Fibroblast of lung (primary cell): Measurements from ENCODE around the gene PGAM2. TPM values are rescaled to one million over a fixed set of nuclear protein-coding genes. Genes with fewer than 3 reads are reported as not detected.

Source experiments
- DNase-seq, 2 donors: peaks; one replicate each; pipeline versions ENCODE4 v3.0.0 to v3.0.0-alpha.2; 2010; ENCODE audit warnings: low read depth in 2 of 2
- H2AFZ ChIP-seq: 2 replicates; pipeline ENCODE4 v1.5.1; 2012; ENCODE audit warnings: low read length, control low read depth, inconsistent platforms
- H3K27ac ChIP-seq: 2 replicates; pipeline ENCODE4 v1.5.1; 2011; ENCODE audit warnings: low read length, control low read depth; ENCODE audit not compliant: insufficient read depth
- H3K27me3 ChIP-seq: 2 replicates; pipeline ENCODE4 v1.5.1; 2011; ENCODE audit warnings: mild to moderate bottlenecking, low read length; ENCODE audit not compliant: control insufficient read depth, insufficient read depth
- H3K36me3 ChIP-seq: 2 replicates; pipeline ENCODE4 v1.5.1; 2011; ENCODE audit warnings: low read length; ENCODE audit not compliant: control insufficient read depth, insufficient read depth
- H3K4me1 ChIP-seq: 2 replicates; pipeline ENCODE4 v1.5.1; 2011; ENCODE audit warnings: low read length; ENCODE audit not compliant: control insufficient read depth, insufficient read depth; ENCODE audit errors: extremely low read depth
- H3K4me2 ChIP-seq: 2 replicates; pipeline ENCODE4 v1.5.1; 2011; ENCODE audit warnings: low read length, control low read depth; ENCODE audit not compliant: insufficient read depth; ENCODE audit errors: extremely low read depth
- H3K4me3 ChIP-seq, 4 experiments: fragments of 200-600 bp in 1 of 4; sonication (generic) in 1 of 4; replicated peaks in 1 of 4; 2 replicates each; pipeline ENCODE4 v1.5.1; 2011 to 2016; ENCODE audit warnings: low read length in 4 of 4, low read depth in 3 of 4, mild to moderate bottlenecking in 3 of 4, control low read depth in 2 of 4, inconsistent platforms in 1 of 4, mixed read lengths in 1 of 4; ENCODE audit not compliant: insufficient read depth in 1 of 4; ENCODE audit errors: control extremely low read depth in 1 of 4
- H3K79me2 ChIP-seq: 2 replicates; pipeline ENCODE4 v1.5.1; 2012; ENCODE audit warnings: mild to moderate bottlenecking, low read length, inconsistent platforms; ENCODE audit not compliant: control insufficient read depth, insufficient read depth
- H3K9ac ChIP-seq: 2 replicates; pipeline ENCODE4 v1.5.1; 2011; ENCODE audit warnings: mild to moderate bottlenecking, low read length, control low read depth; ENCODE audit not compliant: insufficient read depth
- H3K9me3 ChIP-seq: 2 replicates; pipeline ENCODE4 v1.5.1; 2012; ENCODE audit warnings: low read depth, low read length; ENCODE audit not compliant: control insufficient read depth, insufficient read depth
- H4K20me1 ChIP-seq: 2 replicates; pipeline ENCODE4 v1.5.1; 2011; ENCODE audit warnings: low read length; ENCODE audit not compliant: control insufficient read depth, insufficient read depth; ENCODE audit errors: extremely low read depth
- EZH2 ChIP-seq: IDR thresholded peaks from 2 replicates; pipeline ENCODE4 v1.5.1; 2012; ENCODE audit warnings: low read length, control low read depth, mild to moderate bottlenecking; ENCODE audit errors: missing control alignments
- polyA plus RNA-seq, 2 donors: library from polyadenylated mRNA; depleted of rRNA in 1 of 2; stranded (reverse) in 1 of 2; unstranded in 1 of 2; fragments of >200 nt; gene quantifications; 2 replicates each; pipeline ENCODE4 v1.2.1, GENCODE V29; 2011 to 2012; ENCODE audit warnings: missing spikeins in 1 of 2
- total RNA-seq: library from RNA; depleted of rRNA; stranded (reverse); fragments of >200 nt; gene quantifications from 2 replicates; pipeline ENCODE4 v1.2.1, GENCODE V29; 2014
- TF ChIP-seq, protein P1 (sequence below), 2 donors: IDR thresholded peaks in 1 of 2; conservative IDR thresholded peaks in 1 of 2; 1 replicate in 1 of 2; 2 replicates in 1 of 2; pipeline ENCODE4 v1.5.1; 2011 to 2012; ENCODE audit warnings: low read length in 2 of 2, control low read depth in 1 of 2, inconsistent platforms in 1 of 2, low read depth in 1 of 2, mild to moderate bottlenecking in 1 of 2

Gene PGAM2
- total and polyA plus RNA-seq, 2 donors (not counting 1 experiment from before 2014, with no cell fraction given): 0.33 TPM; not detected in 1

DNA sequence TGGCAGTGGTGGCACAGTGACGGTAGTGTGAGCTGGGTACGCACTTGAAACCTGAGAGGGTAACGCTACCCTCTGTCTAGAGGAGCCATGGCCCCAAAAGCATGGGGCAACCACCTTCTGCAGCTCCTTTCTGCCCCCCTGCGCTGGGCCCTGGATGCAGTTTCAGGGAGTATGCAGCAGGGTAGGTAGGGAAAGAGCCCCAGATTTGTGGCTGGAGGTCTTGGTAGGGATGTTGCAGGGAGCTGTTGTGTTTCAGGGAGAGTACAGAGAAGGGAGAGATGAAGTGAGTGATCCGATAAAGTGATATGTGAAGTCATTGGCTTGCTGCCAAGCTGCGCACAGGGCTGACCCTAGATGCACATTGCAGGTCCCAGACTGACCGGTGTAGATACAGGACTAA lies 2.7 kb upstream of the PGAM2 start:
- H3K4me3 ChIP-seq: no peak overlapping the region
- H3K27ac ChIP-seq: no peak overlapping the region
- H3K36me3 ChIP-seq: no peaks in the 10 kb centered on the region
- no peak overlapping the region for H3K9ac ChIP-seq
- H3K27me3 ChIP-seq: peaks cover 5% of the 10 kb centered on the region
- H3K9me3 ChIP-seq: no peaks in the 10 kb centered on the region
- peaks cover 2% of the 10 kb centered on the region for H3K4me1 ChIP-seq
- H3K79me2 ChIP-seq: no peaks in the 10 kb centered on the region
- no peak for TF ChIP-seq EZH2
- TF ChIP-seq, protein P1, sequence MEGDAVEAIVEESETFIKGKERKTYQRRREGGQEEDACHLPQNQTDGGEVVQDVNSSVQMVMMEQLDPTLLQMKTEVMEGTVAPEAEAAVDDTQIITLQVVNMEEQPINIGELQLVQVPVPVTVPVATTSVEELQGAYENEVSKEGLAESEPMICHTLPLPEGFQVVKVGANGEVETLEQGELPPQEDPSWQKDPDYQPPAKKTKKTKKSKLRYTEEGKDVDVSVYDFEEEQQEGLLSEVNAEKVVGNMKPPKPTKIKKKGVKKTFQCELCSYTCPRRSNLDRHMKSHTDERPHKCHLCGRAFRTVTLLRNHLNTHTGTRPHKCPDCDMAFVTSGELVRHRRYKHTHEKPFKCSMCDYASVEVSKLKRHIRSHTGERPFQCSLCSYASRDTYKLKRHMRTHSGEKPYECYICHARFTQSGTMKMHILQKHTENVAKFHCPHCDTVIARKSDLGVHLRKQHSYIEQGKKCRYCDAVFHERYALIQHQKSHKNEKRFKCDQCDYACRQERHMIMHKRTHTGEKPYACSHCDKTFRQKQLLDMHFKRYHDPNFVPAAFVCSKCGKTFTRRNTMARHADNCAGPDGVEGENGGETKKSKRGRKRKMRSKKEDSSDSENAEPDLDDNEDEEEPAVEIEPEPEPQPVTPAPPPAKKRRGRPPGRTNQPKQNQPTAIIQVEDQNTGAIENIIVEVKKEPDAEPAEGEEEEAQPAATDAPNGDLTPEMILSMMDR (conservative IDR thresholded peaks at IDR 0.05 in 1 of 2, IDR thresholded peaks at IDR 0.05 in 1 of 2; ENCODE audit: low read depth in 1 of 2, low read length in 2 of 2): no peak
- no peak overlapping the region for H2AFZ ChIP-seq
- peak in 1 of 2 donors; percentile 26 for DNase-seq
- H4K20me1 ChIP-seq: no peaks in the 10 kb centered on the region
- H3K4me2 ChIP-seq: no peak overlapping the region

DNA sequence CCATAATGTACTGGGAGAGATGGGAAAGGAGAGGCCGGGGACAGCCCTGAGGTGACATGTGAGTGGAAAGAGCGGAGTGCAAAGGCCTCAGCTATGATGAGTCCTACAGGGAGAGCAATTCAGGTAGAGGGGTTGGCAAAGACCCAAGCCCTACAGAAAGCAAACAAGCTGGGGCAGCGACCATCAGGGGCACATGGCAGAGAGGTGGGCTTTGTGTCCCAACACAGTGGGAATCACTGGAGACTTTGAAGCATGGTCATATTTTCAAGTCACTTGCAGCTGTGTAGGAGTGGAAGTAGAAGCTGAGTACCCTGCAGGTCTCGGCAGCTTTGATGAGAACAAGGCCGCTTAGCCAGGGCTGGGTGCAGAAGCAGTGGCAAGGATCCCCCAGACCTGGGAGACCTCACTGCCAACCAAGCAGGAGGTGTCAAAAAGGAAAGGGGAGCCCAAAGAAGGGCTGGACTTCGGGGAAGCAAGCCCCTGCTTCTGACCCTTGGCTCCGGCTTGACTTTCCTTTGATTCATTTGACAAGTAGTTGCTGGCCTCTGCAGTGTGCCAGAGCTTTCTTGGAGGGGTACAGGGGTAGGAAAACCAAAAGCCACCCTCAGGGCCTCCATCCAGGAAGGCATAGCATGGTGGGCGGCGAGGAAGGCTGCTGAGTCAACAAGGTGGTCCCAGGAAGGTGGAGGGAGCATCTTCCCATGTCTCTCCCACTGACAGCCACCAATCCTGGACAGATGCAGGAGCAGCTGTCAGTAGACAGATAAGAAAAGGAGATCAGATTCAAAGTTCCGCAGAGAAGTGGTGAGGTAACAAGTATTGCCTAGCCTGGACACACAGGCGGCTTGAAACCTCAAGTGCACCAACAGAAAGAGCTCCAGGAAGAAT lies 1.9 kb upstream of the PGAM2 start:
- Histone ChIP-seq H3K9ac (no peak overlapping the region), H3K9me3 (no peaks in the 10 kb centered on the region), H3K4me2 (no peak overlapping the region), H3K27me3 (peaks cover 5% of the 10 kb centered on the region), H3K27ac (no peak overlapping the region), H4K20me1 (no peaks in the 10 kb centered on the region), H2AFZ (no peak overlapping the region), H3K4me1 (peaks cover 2% of the 10 kb centered on the region), H3K4me3 (no peak overlapping the region), H3K36me3 (peaks cover 2% of the 10 kb centered on the region), H3K79me2 (no peaks in the 10 kb centered on the region)
- TF ChIP-seq, protein P1 (conservative IDR thresholded peaks at IDR 0.05 in 1 of 2, IDR thresholded peaks at IDR 0.05 in 1 of 2; ENCODE audit: low read depth in 1 of 2, low read length in 2 of 2): no peak
- no peak for TF ChIP-seq EZH2
- DNase-seq: no peak

DNA sequence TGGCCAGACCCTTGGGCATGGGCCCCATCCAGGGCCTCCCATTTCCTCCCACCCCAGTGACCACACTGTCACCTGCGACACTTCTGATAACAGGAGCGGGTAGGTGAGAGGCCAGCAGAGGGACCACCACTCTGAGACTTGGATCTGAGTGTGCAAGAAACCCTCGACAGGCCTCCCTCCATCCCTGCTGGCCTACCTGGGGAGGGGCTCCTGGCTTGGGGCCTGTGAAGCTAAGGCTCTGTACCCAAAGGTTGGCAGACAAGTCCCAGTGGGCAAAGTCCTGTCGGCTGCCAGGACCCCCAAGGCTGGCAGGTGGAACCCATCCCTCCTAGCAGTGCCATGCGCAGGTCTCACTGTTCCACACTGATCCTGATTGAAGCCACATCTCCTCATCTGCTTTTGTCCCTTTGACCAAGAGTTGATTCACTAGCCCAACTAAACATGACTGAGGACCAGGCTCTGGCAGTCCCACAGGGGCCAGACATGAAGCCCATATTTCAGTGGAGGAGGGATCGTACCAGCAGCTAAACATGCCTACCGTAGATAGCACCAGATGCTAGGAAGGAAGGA lies 1.2 kb upstream of the PGAM2 start:
- no peak for TF ChIP-seq EZH2
- TF ChIP-seq, protein P1 (conservative IDR thresholded peaks at IDR 0.05 in 1 of 2, IDR thresholded peaks at IDR 0.05 in 1 of 2; ENCODE audit: low read depth in 1 of 2, low read length in 2 of 2): no peak
- peaks cover 3% of the 10 kb centered on the region for H3K36me3 ChIP-seq

More for the DNA sequence above, 1.2 kb upstream of the PGAM2 start:
- Histone ChIP-seq H3K9me3 (no peaks in the 10 kb centered on the region), H3K4me3 (no peak overlapping the region), H3K79me2 (no peaks in the 10 kb centered on the region), H4K20me1 (no peaks in the 10 kb centered on the region), H3K4me1 (no peaks in the 10 kb centered on the region), H3K9ac (no peak overlapping the region), H3K27ac (no peak overlapping the region), H3K27me3 (peaks cover 5% of the 10 kb centered on the region), H2AFZ (no peak overlapping the region), H3K4me2 (no peak overlapping the region)
- DNase-seq: no peak
